HEK293 (cell line): ENCODE results near the gene PRICKLE3.

Experiments
- CTCF ChIP-seq: fragments of 450-650 bp; formaldehyde crosslinking; IDR thresholded peaks from 2 replicates; pipeline ENCODE4 v1.5.1; 2016; ENCODE audit warnings: missing biosample characterization, missing genetic modification characterization
- FEZF1 ChIP-seq: fragments of 450-650 bp; formaldehyde crosslinking; IDR thresholded peaks from 2 replicates; pipeline ENCODE4 v1.5.1; 2016; ENCODE audit warnings: missing biosample characterization, missing genetic modification characterization
- KLF16 ChIP-seq: fragments of 450-650 bp; formaldehyde crosslinking; IDR thresholded peaks from 2 replicates; pipeline ENCODE4 v1.5.1; 2017; ENCODE audit warnings: missing biosample characterization, missing genetic modification characterization
- KLF8 ChIP-seq: fragments of 450-650 bp; formaldehyde crosslinking; IDR thresholded peaks from 2 replicates; pipeline ENCODE4 v1.5.1; 2016; ENCODE audit warnings: missing biosample characterization, missing genetic modification characterization
- KLF9 ChIP-seq: fragments of 450-650 bp; formaldehyde crosslinking; IDR thresholded peaks from 2 replicates; pipeline ENCODE4 v1.5.1; 2016; ENCODE audit warnings: missing biosample characterization, missing genetic modification characterization, low read depth
- MZF1 ChIP-seq: fragments of 450-650 bp; formaldehyde crosslinking; IDR thresholded peaks from 2 replicates; pipeline ENCODE4 v1.5.1; 2017; ENCODE audit warnings: missing biosample characterization, missing genetic modification characterization, borderline replicate concordance
- RBAK ChIP-seq: fragments of 450-650 bp; formaldehyde crosslinking; IDR thresholded peaks from 2 replicates; pipeline ENCODE4 v1.5.1; 2016; ENCODE audit warnings: missing biosample characterization, missing genetic modification characterization
- SCRT2 ChIP-seq: fragments of 450-650 bp; formaldehyde crosslinking; IDR thresholded peaks from 2 replicates; pipeline ENCODE4 v1.5.1; 2016; ENCODE audit warnings: missing biosample characterization, missing genetic modification characterization
- ZBTB49 ChIP-seq: fragments of 450-650 bp; formaldehyde crosslinking; IDR thresholded peaks from 2 replicates; pipeline ENCODE4 v1.5.1; 2016; ENCODE audit warnings: missing biosample characterization, missing genetic modification characterization, low read depth
- ZBTB6 ChIP-seq: fragments of 450-650 bp; formaldehyde crosslinking; IDR thresholded peaks from 2 replicates; pipeline ENCODE4 v1.5.1; 2017; ENCODE audit warnings: missing biosample characterization, missing genetic modification characterization
- ZFP37 ChIP-seq: fragments of 450-650 bp; formaldehyde crosslinking; IDR thresholded peaks from 2 replicates; pipeline ENCODE4 v1.5.1; 2016; ENCODE audit warnings: missing biosample characterization, missing genetic modification characterization
- ZNF10 ChIP-seq: fragments of 450-650 bp; formaldehyde crosslinking; IDR thresholded peaks from 2 replicates; pipeline ENCODE4 v1.5.1; 2017; ENCODE audit warnings: missing biosample characterization, missing genetic modification characterization
- ZNF112 ChIP-seq: fragments of 450-650 bp; formaldehyde crosslinking; IDR thresholded peaks from 2 replicates; pipeline ENCODE4 v1.5.0; 2017; ENCODE audit warnings: missing biosample characterization, missing genetic modification characterization
- ZNF133 ChIP-seq: fragments of 450-650 bp; formaldehyde crosslinking; IDR thresholded peaks from 2 replicates; pipeline ENCODE4 v1.5.1; 2016; ENCODE audit warnings: missing biosample characterization, missing genetic modification characterization
- ZNF155 ChIP-seq: fragments of 450-650 bp; formaldehyde crosslinking; IDR thresholded peaks from 2 replicates; pipeline ENCODE4 v1.5.1; 2016; ENCODE audit warnings: missing biosample characterization, missing genetic modification characterization
- ZNF169 ChIP-seq: fragments of 450-650 bp; formaldehyde crosslinking; IDR thresholded peaks from 2 replicates; pipeline ENCODE4 v1.5.1; 2016; ENCODE audit warnings: missing biosample characterization, missing genetic modification characterization
- ZNF175 ChIP-seq: fragments of 450-650 bp; formaldehyde crosslinking; IDR thresholded peaks from 2 replicates; pipeline ENCODE4 v1.5.1; 2016; ENCODE audit warnings: missing biosample characterization, missing genetic modification characterization
- ZNF211 ChIP-seq: fragments of 450-650 bp; formaldehyde crosslinking; IDR thresholded peaks from 2 replicates; pipeline ENCODE4 v1.5.1; 2016; ENCODE audit warnings: low read depth, missing biosample characterization, missing genetic modification characterization
- ZNF26 ChIP-seq: fragments of 450-650 bp; formaldehyde crosslinking; IDR thresholded peaks from 2 replicates; pipeline ENCODE4 v1.5.1; 2016; ENCODE audit warnings: missing biosample characterization, missing genetic modification characterization
- ZNF530 ChIP-seq: fragments of 450-650 bp; formaldehyde crosslinking; IDR thresholded peaks from 2 replicates; pipeline ENCODE4 v1.5.1; 2016; ENCODE audit warnings: low read depth, missing biosample characterization, missing genetic modification characterization
- ZNF558 ChIP-seq: fragments of 450-650 bp; formaldehyde crosslinking; IDR thresholded peaks from 2 replicates; pipeline ENCODE4 v1.5.1; 2016; ENCODE audit warnings: missing biosample characterization, missing genetic modification characterization
- ZNF623 ChIP-seq: fragments of 450-650 bp; formaldehyde crosslinking; IDR thresholded peaks from 2 replicates; pipeline ENCODE4 v1.5.1; 2016; ENCODE audit warnings: missing biosample characterization, missing genetic modification characterization
- ZNF658 ChIP-seq: fragments of 450-650 bp; formaldehyde crosslinking; IDR thresholded peaks from 2 replicates; pipeline ENCODE4; 2016; ENCODE audit warnings: missing biosample characterization, missing genetic modification characterization
- ZNF660 ChIP-seq: fragments of 450-650 bp; IDR thresholded peaks from 2 replicates; pipeline ENCODE4 v1.5.1; 2018; ENCODE audit warnings: missing biosample characterization, mild to moderate bottlenecking, missing genetic modification characterization
- ZNF704 ChIP-seq: fragments of 450-650 bp; formaldehyde crosslinking; IDR thresholded peaks from 2 replicates; pipeline ENCODE4 v1.5.1; 2016; ENCODE audit warnings: missing biosample characterization, missing genetic modification characterization
- ZNF791 ChIP-seq: fragments of 450-650 bp; formaldehyde crosslinking; IDR thresholded peaks from 2 replicates; pipeline ENCODE4 v1.5.1; 2016; ENCODE audit warnings: missing biosample characterization, missing genetic modification characterization
- ZSCAN18 ChIP-seq: fragments of 450-650 bp; formaldehyde crosslinking; IDR thresholded peaks from 2 replicates; pipeline ENCODE4 v1.5.1; 2016; ENCODE audit warnings: missing biosample characterization, missing genetic modification characterization
- ZSCAN5A ChIP-seq: fragments of 450-650 bp; formaldehyde crosslinking; IDR thresholded peaks from 2 replicates; pipeline ENCODE4 v1.5.1; 2016; ENCODE audit warnings: missing biosample characterization, missing genetic modification characterization

PRICKLE3 gene

GRCh38 chrX:49199906-49200771 lies 14.0 kb upstream of the PRICKLE3 start, which contains the start of gene SYP (continued):
- TF ChIP-seq ZSCAN5A (tag by site-specific recombination) (no peak), ZNF704 (tag by site-specific recombination) (no peak), ZNF530 (tag by site-specific recombination) (no peak), ZNF175 (tag by site-specific recombination) (no peak), SCRT2 (tag by site-specific recombination) (no peak), ZNF658 (tag by site-specific recombination) (no peak), ZNF211 (tag by site-specific recombination) (no peak), KLF9 (peak; percentile 57; the same call in 1 of the 2 replicates), ZNF558 (tag by site-specific recombination) (no peak), ZNF26 (tag by site-specific recombination) (no peak), ZNF623 (tag by site-specific recombination) (no peak), ZNF660 (tag by site-specific recombination) (no peak; the same call in 1 of the 2 replicates), KLF16 (tag by site-specific recombination) (no peak), ZNF133 (tag by site-specific recombination) (no peak), ZNF169 (tag by site-specific recombination) (no peak), ZNF155 (tag by site-specific recombination) (no peak), ZSCAN18 (tag by site-specific recombination) (no peak), ZNF791 (no peak), ZBTB6 (tag by site-specific recombination) (no peak), MZF1 (no peak), ZBTB49 (tag by site-specific recombination) (no peak), RBAK (tag by site-specific recombination) (no peak), ZFP37 (no peak), ZNF112 (tag by site-specific recombination) (no peak), FEZF1 (tag by site-specific recombination) (no peak), KLF8 (tag by site-specific recombination) (peak; percentile 71; the same call in 1 of the 2 replicates), CTCF (tag by site-specific recombination) (no peak), ZNF10 (tag by site-specific recombination) (0 out of 2 replicates have a peak, but pooled peaks have one; percentile 34)
